ENCODE measurements around the gene GNLY.

- no peak for TF ChIP-seq EP300 (IDR thresholded peaks at IDR 0.05)
- TF ChIP-seq CTCF (IDR thresholded peaks at IDR 0.05), result no peak
Observed at GRCh38 chr2:85718885-85719492, 24.8 kb downstream of the GNLY start.
